Endothelial cell of umbilical vein (primary cell): ENCODE measurements around the gene PAX3. TPM values are rescaled to one million over a fixed set of nuclear protein-coding genes. Genes with fewer than 3 reads are reported as not detected.

ENCODE experiments used
- BruUV-seq: library from RNA; stranded (reverse); fragments of 400-500 nt; replicated peaks from 2 replicates; lab custom pipeline; 2021; lab: Mats Ljungman, UMichigan
- CTCF ChIA-PET: fragments of 300-600, 350-600 bp; sonication (Branson Sonifier 250); formaldehyde crosslinking; loops from one replicate; lab custom pipeline; 2021; ENCODE audit warnings: antibody characterized with exemption, inconsistent platforms; lab: Charles Lee
- POLR2A ChIA-PET: fragments of 300-600, 350-600 bp; sonication (Branson Sonifier 250); formaldehyde crosslinking; loops from one replicate; lab custom pipeline; 2021; ENCODE audit warnings: antibody characterized with exemption, inconsistent platforms; lab: Charles Lee
- DNase-seq: peaks from one replicate; pipeline ENCODE4 v3.0.0-alpha.2; 2011; ENCODE audit warnings: low read depth, low spot score
- FAIRE-seq: peaks from 2 replicates; lab custom pipeline; 2011; peaks lifted over from hg19 to GRCh38; lab: Jason Lieb, UNC
- H2AFZ ChIP-seq: 2 replicates; pipeline ENCODE4 v1.6.0; 2012; ENCODE audit warnings: low read depth, low read length, control low read depth, inconsistent platforms
- H3K27ac ChIP-seq: 2 replicates; pipeline ENCODE4 v1.5.1; 2011; ENCODE audit warnings: low read depth, mild to moderate bottlenecking, control low read depth, low read length, moderate library complexity; ENCODE audit not compliant: insufficient read depth
- H3K27me3 ChIP-seq, 2 experiments: 2 replicates each; pipeline versions ENCODE4 v1.6.0 to v1.6.1; 2011; ENCODE audit warnings: low read length in 2 of 2, mixed read lengths in 1 of 2; ENCODE audit not compliant: control insufficient read depth in 2 of 2, insufficient read depth in 2 of 2
- H3K36me3 ChIP-seq, 2 experiments: 2 replicates in 1 of 2; 3 replicates in 1 of 2; pipeline ENCODE4 v1.5.1; 2011; ENCODE audit warnings: low read length in 2 of 2, mild to moderate bottlenecking in 1 of 2, moderate library complexity in 1 of 2; ENCODE audit not compliant: control insufficient read depth in 2 of 2, insufficient read depth in 2 of 2; ENCODE audit errors: extremely low read depth in 1 of 2
- H3K4me1 ChIP-seq: 3 replicates; pipeline ENCODE4 v1.5.1; 2011; ENCODE audit warnings: mild to moderate bottlenecking, low read length; ENCODE audit not compliant: control insufficient read depth, insufficient read depth; ENCODE audit errors: extremely low read depth
- H3K4me2 ChIP-seq: 2 replicates; pipeline ENCODE4 v1.6.1; 2011; ENCODE audit warnings: low read length, control low read depth, mixed read lengths; ENCODE audit not compliant: insufficient read depth
- H3K4me3 ChIP-seq, 3 experiments: fragments of 200-600 bp in 1 of 3; sonication (generic), shearing (Covaris generic) in 1 of 3; replicated peaks in 1 of 3; 2 replicates each; pipeline ENCODE4 v1.5.1; 2011 to 2016; ENCODE audit warnings: control low read depth in 3 of 3, low read length in 3 of 3, mild to moderate bottlenecking in 2 of 3, inconsistent platforms in 1 of 3, low read depth in 1 of 3, moderate library complexity in 1 of 3; ENCODE audit not compliant: insufficient read depth in 1 of 3
- H3K79me2 ChIP-seq: 2 replicates; pipeline ENCODE4 v1.6.0; 2012; ENCODE audit warnings: low read length, inconsistent platforms; ENCODE audit not compliant: control insufficient read depth, insufficient read depth
- H3K9ac ChIP-seq: replicated peaks from 2 replicates; pipeline ENCODE3; 2011; ENCODE audit warnings: low read length, control low read depth; ENCODE audit not compliant: insufficient read depth; ENCODE audit errors: extremely low read depth
- H3K9me1 ChIP-seq: replicated peaks from 3 replicates; pipeline ENCODE4 v1.6.0; 2011; ENCODE audit warnings: mild to moderate bottlenecking, low read length; ENCODE audit not compliant: control insufficient read depth, insufficient read depth; ENCODE audit errors: extremely low read depth
- H3K9me3 ChIP-seq: replicated peaks from 2 replicates; pipeline ENCODE4 v1.5.1; 2012; ENCODE audit warnings: low read length, inconsistent platforms; ENCODE audit not compliant: control insufficient read depth, insufficient read depth
- H4K20me1 ChIP-seq: replicated peaks from 2 replicates; pipeline ENCODE3; 2011; ENCODE audit warnings: mild to moderate bottlenecking, low read length; ENCODE audit not compliant: control insufficient read depth, insufficient read depth; ENCODE audit errors: extremely low read depth
- CTCF ChIP-seq, 2 donors: IDR thresholded peaks; 1 replicate in 1 of 2; 2 replicates in 1 of 2; pipeline ENCODE4 v1.5.1; 2011; ENCODE audit warnings: low read length in 2 of 2, mild to moderate bottlenecking in 2 of 2, moderate library complexity in 2 of 2, control low read depth in 1 of 2, inconsistent platforms in 1 of 2, low read depth in 1 of 2; ENCODE audit not compliant: insufficient read depth in 1 of 2; ENCODE audit errors: extremely low read depth in 1 of 2
- EZH2 ChIP-seq: IDR thresholded peaks from 2 replicates; pipeline ENCODE4 v1.6.1; 2012; ENCODE audit warnings: borderline replicate concordance, low read depth, mild to moderate bottlenecking, moderate library complexity, low read length, inconsistent platforms; ENCODE audit not compliant: severe bottlenecking
- FOS ChIP-seq: IDR thresholded peaks from 2 replicates; pipeline ENCODE4 v1.6.1; 2011; ENCODE audit warnings: mild to moderate bottlenecking, low read length, moderate library complexity, borderline replicate concordance; ENCODE audit not compliant: insufficient read depth
- JUN ChIP-seq: IDR thresholded peaks from 2 replicates; pipeline ENCODE4 v1.6.1; 2011; ENCODE audit warnings: borderline replicate concordance, low read depth; ENCODE audit not compliant: insufficient read length, insufficient read depth
- MAX ChIP-seq: IDR thresholded peaks from 2 replicates; pipeline ENCODE4 v1.6.1; 2011; ENCODE audit not compliant: insufficient read depth, insufficient read length
- dilution Hi-C: fragments of 300-500 bp; cut with MboI; formaldehyde crosslinking; loops from one replicate; pipeline ENCODE4 v1.15.0; 2019; ENCODE audit warnings: low sequenced_read_pairs; ENCODE audit not compliant: extremely low pct_ligation_motif_present
- intact Hi-C: fragments of 100-400 bp; cut with micrococcal nuclease; formaldehyde crosslinking; loops from one replicate; pipeline ENCODE4 v1.10.0; 2022
- polyA plus RNA-seq, 4 experiments: library from polyadenylated mRNA; depleted of rRNA in 3 of 4; stranded (reverse) in 3 of 4; unstranded in 1 of 4; fragments of >200 nt; gene quantifications; 2 replicates each; pipeline versions ENCODE4 v1.2.1 to v1.2.3, GENCODE V29; 2011 to 2012; ENCODE audit warnings: missing spikeins in 1 of 4
- total RNA-seq: library from RNA; stranded (reverse); gene quantifications from 2 replicates; pipeline ENCODE4 v1.2.3, GENCODE V29; 2021

Gene PAX3
- total and polyA plus RNA-seq, 2 donors (not counting 3 experiments of a cell fraction or from before 2014, with no cell fraction given) = not detected

GRCh38 chr2:222311978-222312738, 13.4 kb upstream of the PAX3 start:
- no peaks in the 10 kb centered on the region for H4K20me1 ChIP-seq
- no peak overlapping the region for H3K27ac ChIP-seq
- peaks cover 88 to 100% of the 10 kb centered on the region in 2 experiments for H3K27me3 ChIP-seq
- no peaks in the 10 kb centered on the region for H3K79me2 ChIP-seq
- no peak overlapping the region for H3K9ac ChIP-seq
- H3K4me2 ChIP-seq = no peak overlapping the region
- FAIRE-seq = no peak
- no TSS peak for BruUV-seq
- H2AFZ ChIP-seq = no peak overlapping the region
- no peaks in the 10 kb centered on the region for H3K36me3 ChIP-seq
- DNase-seq = no peak
- TF ChIP-seq FOS (no peak), JUN (no peak), MAX (no peak), CTCF (IDR thresholded peaks at IDR 0.05; ENCODE audit: extremely low read depth in 1 of 2, insufficient read depth in 1 of 2, low read depth in 1 of 2, low read length in 2 of 2) (no peak), EZH2 (peak; percentile 94)
- dilution Hi-C loops (no loop called here), intact Hi-C loops (no loop called here)
- H3K4me1 ChIP-seq = no peaks in the 10 kb centered on the region
- CTCF ChIA-PET = interaction anchor here (1.5 kb wide), 1 partner anchor 250 kb away, joined by 6 read pairs; no protein-coding TSS in a partner anchor
- no peaks in the 10 kb centered on the region for H3K9me1 ChIP-seq
- H3K9me3 ChIP-seq = no peaks in the 10 kb centered on the region
- POLR2A ChIA-PET = no interaction called here
- no peak overlapping the region for H3K4me3 ChIP-seq
